Skeletal muscle satellite cell (primary cell): ENCODE measurements around the gene MMP24.
"Not testable (repeated sequence)": the region's sequence is repeated elsewhere in the genome, so short reads cannot be mapped to it uniquely, and the experiment has no call there.

Experiments used
- H3K27me3 ChIP-seq: 2 replicates; pipeline ENCODE4 v1.7.0; 2013; ENCODE audit warnings: low read length; ENCODE audit not compliant: control insufficient read depth, insufficient read depth
- H3K36me3 ChIP-seq: 2 replicates; pipeline ENCODE4 v1.7.0; 2013; ENCODE audit warnings: mild to moderate bottlenecking, control low read depth, low read length; ENCODE audit not compliant: insufficient read depth
- H3K4me1 ChIP-seq: 2 replicates; pipeline ENCODE4 v1.7.0; 2013; ENCODE audit warnings: low read length; ENCODE audit not compliant: control insufficient read depth, insufficient read depth
- H3K4me2 ChIP-seq: 2 replicates; pipeline ENCODE4 v1.7.0; 2013; ENCODE audit warnings: mild to moderate bottlenecking, low read length
- H3K4me3 ChIP-seq: 2 replicates; pipeline ENCODE4 v1.7.0; 2013; ENCODE audit warnings: low read length
- H3K9ac ChIP-seq: 2 replicates; pipeline ENCODE4 v1.7.0; 2013; ENCODE audit warnings: mild to moderate bottlenecking, low read depth, low read length, moderate library complexity
- H3K9me3 ChIP-seq: replicated peaks from 2 replicates; pipeline ENCODE4 v1.7.0; 2013; ENCODE audit warnings: mild to moderate bottlenecking, control low read depth, low read length

MMP24 gene

GRCh38 chr20:35246723-35247122, 20.2 kb downstream of the MMP24 start:
- Histone ChIP-seq H3K9me3 (no peaks in the 10 kb centered on the region), H3K9ac (no peak overlapping the region), H3K4me2 (no peak overlapping the region), H3K27me3 (peaks cover 4% of the 10 kb centered on the region), H3K36me3 (no peaks in the 10 kb centered on the region), H3K4me1 (no peaks in the 10 kb centered on the region), H3K4me3 (no peak overlapping the region)

GRCh38 chr20:35248641-35249475, 22.4 kb downstream of the MMP24 start:
- H3K4me1 ChIP-seq, result no peaks in the 10 kb centered on the region
- H3K9me3 ChIP-seq, result no peaks in the 10 kb centered on the region
- no peak overlapping the region for H3K9ac ChIP-seq
- no peak overlapping the region for H3K4me2 ChIP-seq
- no peak overlapping the region for H3K4me3 ChIP-seq
- no peaks in the 10 kb centered on the region for H3K27me3 ChIP-seq
- H3K36me3 ChIP-seq, result no peaks in the 10 kb centered on the region

GRCh38 chr20:35251613-35251940, 25.1 kb downstream of the MMP24 start:
- Histone ChIP-seq H3K4me2 (no peak overlapping the region), H3K4me3 (no peak overlapping the region), H3K27me3 (no peaks in the 10 kb centered on the region), H3K9ac (no peak overlapping the region), H3K36me3 (no peaks in the 10 kb centered on the region), H3K9me3 (no peaks in the 10 kb centered on the region), H3K4me1 (no peaks in the 10 kb centered on the region)

GRCh38 chr20:35252037-35252461, 25.6 kb downstream of the MMP24 start:
- H3K27me3 ChIP-seq, result no peaks in the 10 kb centered on the region
- no peaks in the 10 kb centered on the region for H3K9me3 ChIP-seq
- H3K4me3 ChIP-seq, result no peak overlapping the region
- no peaks in the 10 kb centered on the region for H3K36me3 ChIP-seq
- no peak overlapping the region for H3K4me2 ChIP-seq
- no peak overlapping the region for H3K9ac ChIP-seq
- H3K4me1 ChIP-seq, result no peaks in the 10 kb centered on the region

- not testable (repeated sequence) for H3K4me3 ChIP-seq, H3K4me1 ChIP-seq
Observed at GRCh38 chr20:35252598-35252997, 26.1 kb downstream of the MMP24 start.

GRCh38 chr20:35253010-35253409, 26.5 kb downstream of the MMP24 start:
- Histone ChIP-seq H3K36me3 (no peaks in the 10 kb centered on the region), H3K9me3 (no peaks in the 10 kb centered on the region), H3K4me3 (no peak overlapping the region), H3K9ac (no peak overlapping the region), H3K4me2 (no peak overlapping the region), H3K4me1 (no peaks in the 10 kb centered on the region), H3K27me3 (no peaks in the 10 kb centered on the region)

More at GRCh38 chr20:35252598-35252997, 26.1 kb downstream of the MMP24 start:
- not testable (repeated sequence) for H3K9me3 ChIP-seq, H3K27me3 ChIP-seq, H3K4me2 ChIP-seq, H3K36me3 ChIP-seq, H3K9ac ChIP-seq

GRCh38 chr20:35254448-35254999, 28.0 kb downstream of the MMP24 start:
- no peaks in the 10 kb centered on the region for H3K36me3 ChIP-seq
- H3K9ac ChIP-seq, result no peak overlapping the region
- H3K27me3 ChIP-seq, result no peaks in the 10 kb centered on the region
- no peaks in the 10 kb centered on the region for H3K9me3 ChIP-seq
- no peaks in the 10 kb centered on the region for H3K4me1 ChIP-seq
- H3K4me2 ChIP-seq, result no peak overlapping the region
- H3K4me3 ChIP-seq, result no peak overlapping the region

GRCh38 chr20:35257175-35257909, 30.9 kb downstream of the MMP24 start:
- Histone ChIP-seq H3K9ac (no peak overlapping the region), H3K4me3 (no peak overlapping the region), H3K36me3 (no peaks in the 10 kb centered on the region), H3K4me1 (no peaks in the 10 kb centered on the region), H3K4me2 (no peak overlapping the region), H3K9me3 (no peaks in the 10 kb centered on the region), H3K27me3 (no peaks in the 10 kb centered on the region)

- Histone ChIP-seq H3K36me3 (no peaks in the 10 kb centered on the region), H3K9ac (no peak overlapping the region), H3K4me2 (no peak overlapping the region), H3K9me3 (no peaks in the 10 kb centered on the region), H3K4me3 (no peak overlapping the region), H3K27me3 (no peaks in the 10 kb centered on the region), H3K4me1 (peaks cover 12% of the 10 kb centered on the region)
Observed at GRCh38 chr20:35260426-35260825, 33.9 kb downstream of the MMP24 start.

GRCh38 chr20:35262321-35262720, 35.8 kb downstream of the MMP24 start:
- H3K4me1 ChIP-seq, result peaks cover 12% of the 10 kb centered on the region
- H3K4me2 ChIP-seq, H3K36me3 ChIP-seq, H3K4me3 ChIP-seq, H3K9me3 ChIP-seq, H3K9ac ChIP-seq, H3K27me3 ChIP-seq: not testable (repeated sequence)

GRCh38 chr20:35262731-35263531, 36.4 kb downstream of the MMP24 start:
- Histone ChIP-seq H3K4me1 (peaks cover 12% of the 10 kb centered on the region), H3K4me2 (peak overlapping the region; percentile 26)
- not testable (repeated sequence) for H3K27me3 ChIP-seq, H3K36me3 ChIP-seq, H3K9me3 ChIP-seq, H3K4me3 ChIP-seq, H3K9ac ChIP-seq
